ENCODE data around the gene FAM237B.
A peak's percentile ranks its signal among the peaks of the same experiment; 100 is the strongest.

The FAM237B gene

DNA sequence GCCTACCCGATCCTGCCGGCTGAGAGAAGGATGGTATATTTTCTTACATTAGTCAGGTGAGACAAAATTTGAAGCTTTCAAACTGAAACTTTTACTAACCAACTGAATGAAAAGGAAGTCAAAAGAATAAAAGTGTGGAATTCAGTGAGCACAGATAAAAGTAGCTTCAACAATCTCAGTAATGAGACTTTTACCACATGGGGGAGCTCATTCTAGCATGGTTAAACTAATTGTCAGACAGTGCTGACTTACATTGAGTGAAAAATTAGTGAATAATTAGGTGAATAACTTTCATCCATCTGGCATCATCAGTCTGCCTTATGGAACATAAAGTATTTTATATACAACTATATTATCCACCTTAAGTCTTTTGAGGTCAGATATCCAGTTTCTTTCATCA lies 8.4 kb downstream of the FAM237B start:
- no peak overlapping the region for H2BK120ac ChIP-seq (ENCODE audit: low read depth, low read length)
- H3K4ac ChIP-seq (ENCODE audit: low read depth, low read length) = no peak overlapping the region
- H3K4me1 ChIP-seq (ENCODE audit: control insufficient read depth, low read depth, low read length) = no peaks in the 10 kb centered on the region
- H3K79me1 ChIP-seq (ENCODE audit: low read length) = no peaks in the 10 kb centered on the region
- no peak overlapping the region for H3K4me3 ChIP-seq (ENCODE audit: low read length)
- H3K23ac ChIP-seq (ENCODE audit: low read length) = no peak overlapping the region
- H2AK5ac ChIP-seq (ENCODE audit: low read length) = no peak overlapping the region
- no peaks in the 10 kb centered on the region for H3K36me3 ChIP-seq (ENCODE audit: control insufficient read depth, insufficient read depth, low read length)
- H3K4me2 ChIP-seq (ENCODE audit: low read length) = no peak overlapping the region
- no peak overlapping the region for H2BK5ac ChIP-seq (ENCODE audit: low read length)
- H2BK15ac ChIP-seq (replicated peaks; ENCODE audit: low read depth) = no peak overlapping the region
- no peak overlapping the region for H4K8ac ChIP-seq (ENCODE audit: low read depth, low read length)
- no peak overlapping the region for H3K18ac ChIP-seq (ENCODE audit: low read length)
- H4K5ac ChIP-seq (ENCODE audit: low read length) = no peak overlapping the region
- DNase-seq = no peak
- H3K27ac ChIP-seq (ENCODE audit: low read depth, low read length) = no peak overlapping the region
- no peak overlapping the region for H3K9ac ChIP-seq (ENCODE audit: low read length)
- no CpG with 5 or more reads among the region's 2 CpGs for WGBS (ENCODE audit: extremely low coverage, insufficient coverage, low lambda C conversion rate)
- no peaks in the 10 kb centered on the region for H3K27me3 ChIP-seq (ENCODE audit: insufficient read depth, low read length, poor library complexity)
- no peak overlapping the region for H3K56ac ChIP-seq (ENCODE audit: low read length)
- H3K79me2 ChIP-seq (ENCODE audit: control insufficient read depth, insufficient read depth, low read length) = no peaks in the 10 kb centered on the region

DNA sequence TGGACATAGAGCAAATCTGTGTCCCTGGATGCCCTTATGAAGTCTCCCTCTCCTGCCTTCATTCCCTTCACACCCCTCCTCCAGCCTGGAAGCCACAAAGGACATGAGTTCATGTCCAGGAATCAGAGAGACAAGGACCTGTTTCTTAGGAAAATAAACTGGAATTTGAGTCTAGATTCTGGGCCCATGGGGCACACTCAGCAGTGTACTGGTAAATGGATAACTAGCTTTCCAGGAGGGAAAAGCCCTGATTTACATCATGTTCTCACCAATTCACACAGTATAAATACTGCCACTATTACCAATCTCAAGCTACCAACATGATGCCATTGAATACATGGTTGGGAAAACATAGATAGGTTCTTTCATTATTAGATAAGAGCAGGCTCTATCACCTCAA lies 9.9 kb downstream of the FAM237B start:
- no peak overlapping the region for H2BK120ac ChIP-seq (ENCODE audit: low read depth, low read length)
- H4K8ac ChIP-seq (ENCODE audit: low read depth, low read length) = no peak overlapping the region
- H3K79me1 ChIP-seq (ENCODE audit: low read length) = no peaks in the 10 kb centered on the region
- no peak overlapping the region for H4K5ac ChIP-seq (ENCODE audit: low read length)
- no peaks in the 10 kb centered on the region for H3K27me3 ChIP-seq (ENCODE audit: insufficient read depth, low read length, poor library complexity)
- H3K9ac ChIP-seq (ENCODE audit: low read length) = no peak overlapping the region
- no peaks in the 10 kb centered on the region for H3K36me3 ChIP-seq (ENCODE audit: control insufficient read depth, insufficient read depth, low read length)
- H2AK5ac ChIP-seq (ENCODE audit: low read length) = no peak overlapping the region
- no peak overlapping the region for H3K18ac ChIP-seq (ENCODE audit: low read length)
- H2BK15ac ChIP-seq (replicated peaks; ENCODE audit: low read depth) = no peak overlapping the region
- H3K27ac ChIP-seq (ENCODE audit: low read depth, low read length) = no peak overlapping the region
- no peak overlapping the region for H2BK5ac ChIP-seq (ENCODE audit: low read length)
- DNase-seq = no peak
- H3K23ac ChIP-seq (ENCODE audit: low read length) = no peak overlapping the region
- H3K4me3 ChIP-seq (ENCODE audit: low read length) = no peak overlapping the region
- no peak overlapping the region for H3K56ac ChIP-seq (ENCODE audit: low read length)
- no peaks in the 10 kb centered on the region for H3K4me1 ChIP-seq (ENCODE audit: control insufficient read depth, low read depth, low read length)
- no peak overlapping the region for H3K4me2 ChIP-seq (ENCODE audit: low read length)
- H3K79me2 ChIP-seq (ENCODE audit: control insufficient read depth, insufficient read depth, low read length) = no peaks in the 10 kb centered on the region
- no peak overlapping the region for H3K4ac ChIP-seq (ENCODE audit: low read depth, low read length)

DNA sequence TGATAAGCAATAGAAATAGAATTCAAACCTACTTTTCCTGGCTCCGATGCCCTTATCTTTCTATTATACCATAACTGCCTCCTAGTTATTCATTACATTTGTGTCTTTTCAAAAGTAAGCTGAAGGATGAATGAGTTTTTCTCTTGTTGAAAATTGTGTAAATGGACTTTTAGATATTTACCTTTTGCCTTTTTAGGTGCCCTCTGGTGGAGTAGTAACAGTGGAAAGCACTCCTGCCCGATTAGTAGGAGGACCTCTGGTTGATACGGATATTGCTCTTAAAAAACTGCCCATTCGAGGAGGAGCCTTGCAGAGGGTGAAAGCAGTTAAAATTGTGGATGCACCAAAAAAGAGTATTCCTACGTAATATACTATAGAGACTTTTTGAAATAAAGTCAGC lies 11.2 kb downstream of the FAM237B start:
- H3K27me3 ChIP-seq (ENCODE audit: insufficient read depth, low read length, poor library complexity) = no peaks in the 10 kb centered on the region
- no peak overlapping the region for H3K9ac ChIP-seq (ENCODE audit: low read length)
- H3K23ac ChIP-seq (ENCODE audit: low read length) = no peak overlapping the region
- no peak overlapping the region for H2BK120ac ChIP-seq (ENCODE audit: low read depth, low read length)
- H2AK5ac ChIP-seq (ENCODE audit: low read length) = no peak overlapping the region
- no peaks in the 10 kb centered on the region for H3K79me1 ChIP-seq (ENCODE audit: low read length)
- H4K8ac ChIP-seq (ENCODE audit: low read depth, low read length) = no peak overlapping the region
- H4K5ac ChIP-seq (ENCODE audit: low read length) = no peak overlapping the region
- no peak overlapping the region for H3K4ac ChIP-seq (ENCODE audit: low read depth, low read length)
- DNase-seq = peak; percentile 20
- no peaks in the 10 kb centered on the region for H3K4me1 ChIP-seq (ENCODE audit: control insufficient read depth, low read depth, low read length)
- no peak overlapping the region for H3K56ac ChIP-seq (ENCODE audit: low read length)
- H3K36me3 ChIP-seq (ENCODE audit: control insufficient read depth, insufficient read depth, low read length) = no peaks in the 10 kb centered on the region
- no peak overlapping the region for H2BK5ac ChIP-seq (ENCODE audit: low read length)
- no peak overlapping the region for H2BK15ac ChIP-seq (replicated peaks; ENCODE audit: low read depth)
- H3K4me2 ChIP-seq (ENCODE audit: low read length) = no peak overlapping the region
- H3K4me3 ChIP-seq (ENCODE audit: low read length) = no peak overlapping the region
- H3K18ac ChIP-seq (ENCODE audit: low read length) = no peak overlapping the region
- no CpG with 5 or more reads among the region's 5 CpGs for WGBS (ENCODE audit: extremely low coverage, insufficient coverage, low lambda C conversion rate)
- no peaks in the 10 kb centered on the region for H3K79me2 ChIP-seq (ENCODE audit: control insufficient read depth, insufficient read depth, low read length)
- no peak overlapping the region for H3K27ac ChIP-seq (ENCODE audit: low read depth, low read length)

DNA sequence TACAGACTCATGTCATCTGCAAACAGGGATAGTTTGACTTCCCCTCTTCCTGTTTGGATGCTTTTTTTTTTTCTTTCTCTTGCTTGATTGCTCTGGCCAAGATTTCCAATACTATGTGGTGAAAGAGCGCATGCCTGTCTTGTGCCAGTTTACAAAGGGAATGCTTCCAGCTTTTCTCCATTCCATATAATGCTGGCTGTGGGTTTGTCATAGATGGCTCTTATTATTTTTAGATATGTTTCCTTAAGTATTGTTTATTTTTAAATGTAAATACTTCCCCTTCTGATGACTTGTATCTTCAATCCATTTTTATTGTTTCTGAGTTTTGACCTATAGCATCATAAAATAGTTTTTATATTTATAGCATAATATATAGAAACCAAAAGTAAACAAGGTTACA lies 17.9 kb downstream of the FAM237B start:
- WGBS (ENCODE audit: extremely low coverage, insufficient coverage, low lambda C conversion rate) = no CpG with 5 or more reads among the region's 1 CpG
- H3K18ac ChIP-seq (ENCODE audit: low read length) = no peak overlapping the region

DNA sequence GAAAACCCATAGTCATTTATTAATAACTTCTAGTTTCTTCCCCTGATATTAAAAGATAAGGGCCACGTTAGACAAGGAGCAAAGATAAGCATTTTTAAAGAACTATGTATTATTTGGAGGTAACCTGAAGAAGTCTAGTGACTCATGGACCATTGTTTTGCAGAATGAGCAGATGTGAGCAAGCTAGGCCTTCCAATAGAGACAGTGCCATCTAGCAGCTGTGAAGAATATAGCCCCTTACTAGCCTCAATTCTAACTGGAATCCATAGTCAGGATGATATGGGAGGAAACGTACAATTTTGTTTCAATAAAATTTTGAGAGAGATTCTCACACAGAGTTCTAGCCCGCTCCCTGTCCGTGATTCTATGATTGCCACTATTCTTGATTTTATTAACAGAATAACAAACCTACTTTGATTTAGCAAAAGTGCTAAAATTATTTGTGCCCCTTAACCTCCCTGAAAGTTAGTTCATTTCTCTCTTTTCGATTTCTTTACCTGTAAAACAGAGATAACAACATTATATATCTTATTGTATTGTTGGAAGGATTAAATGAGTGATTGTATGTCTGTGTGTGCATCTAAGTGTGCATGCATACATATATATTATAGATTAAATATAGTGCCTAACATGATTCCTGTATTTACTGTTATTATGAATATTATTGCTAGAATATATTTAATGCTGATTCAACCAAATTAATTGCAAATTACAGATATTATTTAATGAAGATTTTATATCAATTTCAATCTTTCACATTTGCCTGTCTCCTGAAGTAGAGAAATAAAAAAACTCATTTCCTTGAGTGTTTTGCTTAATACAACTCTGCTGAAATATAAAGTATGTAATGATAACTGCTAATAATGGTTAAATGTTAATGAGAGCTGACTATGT lies 22.7 kb downstream of the FAM237B start:
- H3K9ac ChIP-seq (ENCODE audit: low read length) = no peak overlapping the region

More for the DNA sequence above, 17.9 kb downstream of the FAM237B start:
- H3K79me1 ChIP-seq (ENCODE audit: low read length) = no peaks in the 10 kb centered on the region
- H3K79me2 ChIP-seq (ENCODE audit: control insufficient read depth, insufficient read depth, low read length) = no peaks in the 10 kb centered on the region
- no peaks in the 10 kb centered on the region for H3K27me3 ChIP-seq (ENCODE audit: insufficient read depth, low read length, poor library complexity)
- H2BK15ac ChIP-seq (replicated peaks; ENCODE audit: low read depth) = no peak overlapping the region
- DNase-seq = no peak
- no peak overlapping the region for H3K4me2 ChIP-seq (ENCODE audit: low read length)
- no peak overlapping the region for H3K4me3 ChIP-seq (ENCODE audit: low read length)
- no peak overlapping the region for H3K56ac ChIP-seq (ENCODE audit: low read length)
- no peak overlapping the region for H2BK120ac ChIP-seq (ENCODE audit: low read depth, low read length)
- no peak overlapping the region for H2BK5ac ChIP-seq (ENCODE audit: low read length)
- no peak overlapping the region for H4K5ac ChIP-seq (ENCODE audit: low read length)
- no peak overlapping the region for H3K9ac ChIP-seq (ENCODE audit: low read length)
- H3K23ac ChIP-seq (ENCODE audit: low read length) = no peak overlapping the region
- H2AK5ac ChIP-seq (ENCODE audit: low read length) = no peak overlapping the region
- no peak overlapping the region for H4K8ac ChIP-seq (ENCODE audit: low read depth, low read length)
- H3K4ac ChIP-seq (ENCODE audit: low read depth, low read length) = no peak overlapping the region
- no peaks in the 10 kb centered on the region for H3K36me3 ChIP-seq (ENCODE audit: control insufficient read depth, insufficient read depth, low read length)
- no peak overlapping the region for H3K27ac ChIP-seq (ENCODE audit: low read depth, low read length)
- no peaks in the 10 kb centered on the region for H3K4me1 ChIP-seq (ENCODE audit: control insufficient read depth, low read depth, low read length)

More for the DNA sequence above, 22.7 kb downstream of the FAM237B start:
- Histone ChIP-seq H2BK5ac (ENCODE audit: low read length) (no peak overlapping the region), H3K18ac (ENCODE audit: low read length) (no peak overlapping the region), H3K4me1 (ENCODE audit: control insufficient read depth, low read depth, low read length) (no peaks in the 10 kb centered on the region), H3K79me2 (ENCODE audit: control insufficient read depth, insufficient read depth, low read length) (no peaks in the 10 kb centered on the region), H3K56ac (ENCODE audit: low read length) (no peak overlapping the region), H3K79me1 (ENCODE audit: low read length) (no peaks in the 10 kb centered on the region), H3K36me3 (ENCODE audit: control insufficient read depth, insufficient read depth, low read length) (no peaks in the 10 kb centered on the region), H3K4ac (ENCODE audit: low read depth, low read length) (no peak overlapping the region), H3K27ac (ENCODE audit: low read depth, low read length) (no peak overlapping the region), H2BK15ac (replicated peaks; ENCODE audit: low read depth) (no peak overlapping the region), H2BK120ac (ENCODE audit: low read depth, low read length) (no peak overlapping the region), H3K23ac (ENCODE audit: low read length) (no peak overlapping the region), H3K4me2 (ENCODE audit: low read length) (no peak overlapping the region), H2AK5ac (ENCODE audit: low read length) (no peak overlapping the region), H3K4me3 (ENCODE audit: low read length) (no peak overlapping the region), H4K8ac (ENCODE audit: low read depth, low read length) (no peak overlapping the region), H4K5ac (ENCODE audit: low read length) (no peak overlapping the region), H3K27me3 (ENCODE audit: insufficient read depth, low read length, poor library complexity) (no peaks in the 10 kb centered on the region)
- peak; percentile 70 for DNase-seq
- no CpG with 5 or more reads among the region's 5 CpGs for WGBS (ENCODE audit: extremely low coverage, insufficient coverage, low lambda C conversion rate)

Data from mesendoderm (in vitro differentiated cells).